T-helper 2 cell treated with Interferon-gamma antibody and Interleukin-4, amounts not matched to agents 100 ng/mL and 5 ng/mL, for 36 hours (primary cell): ENCODE measurements around the gene AFF1. TPM values are rescaled to one million over a fixed set of nuclear protein-coding genes. Genes with fewer than 3 reads are reported as not detected.
"Not testable (repeated sequence)": the region's sequence is repeated elsewhere in the genome, so short reads cannot be mapped to it uniquely, and the experiment has no call there.

ENCODE experiments used
- intact Hi-C: fragments of 100-400 bp; cut with micrococcal nuclease; formaldehyde crosslinking; loops from one replicate; pipeline ENCODE4 v1.15.1; 2023
- total RNA-seq: library from RNA; stranded (reverse); gene quantifications from 2 replicates; pipeline ENCODE4 v1.2.3, GENCODE V29; 2022

Gene AFF1
- total RNA-seq, 1 donor from 2014 or later: 68.5 TPM

- intact Hi-C loops: no loop called here
These were observed 193.3 kb downstream of the AFF1 start for GRCh38 chr4:87128006-87128705.

DNA sequence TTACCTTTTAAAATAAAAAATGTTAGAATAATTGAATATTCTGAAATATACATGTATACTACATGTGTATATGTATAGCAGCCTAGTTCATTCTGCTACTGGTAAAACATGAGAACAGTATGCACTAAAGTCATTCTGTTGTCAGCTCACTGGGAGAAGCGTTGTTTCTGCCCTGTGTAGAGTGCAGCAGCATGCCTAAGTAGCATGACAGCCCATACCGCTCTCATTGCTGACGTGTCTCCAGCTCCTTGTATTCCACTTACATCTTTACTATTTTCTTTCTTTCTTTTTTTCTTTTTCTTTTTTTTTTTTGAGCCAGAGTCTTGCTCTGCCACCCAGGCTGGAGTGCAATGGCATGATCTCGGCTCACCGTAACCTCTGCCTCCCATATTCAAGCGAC is 194.9 kb downstream of the AFF1 start:
- intact Hi-C loops: no loop called here

DNA sequence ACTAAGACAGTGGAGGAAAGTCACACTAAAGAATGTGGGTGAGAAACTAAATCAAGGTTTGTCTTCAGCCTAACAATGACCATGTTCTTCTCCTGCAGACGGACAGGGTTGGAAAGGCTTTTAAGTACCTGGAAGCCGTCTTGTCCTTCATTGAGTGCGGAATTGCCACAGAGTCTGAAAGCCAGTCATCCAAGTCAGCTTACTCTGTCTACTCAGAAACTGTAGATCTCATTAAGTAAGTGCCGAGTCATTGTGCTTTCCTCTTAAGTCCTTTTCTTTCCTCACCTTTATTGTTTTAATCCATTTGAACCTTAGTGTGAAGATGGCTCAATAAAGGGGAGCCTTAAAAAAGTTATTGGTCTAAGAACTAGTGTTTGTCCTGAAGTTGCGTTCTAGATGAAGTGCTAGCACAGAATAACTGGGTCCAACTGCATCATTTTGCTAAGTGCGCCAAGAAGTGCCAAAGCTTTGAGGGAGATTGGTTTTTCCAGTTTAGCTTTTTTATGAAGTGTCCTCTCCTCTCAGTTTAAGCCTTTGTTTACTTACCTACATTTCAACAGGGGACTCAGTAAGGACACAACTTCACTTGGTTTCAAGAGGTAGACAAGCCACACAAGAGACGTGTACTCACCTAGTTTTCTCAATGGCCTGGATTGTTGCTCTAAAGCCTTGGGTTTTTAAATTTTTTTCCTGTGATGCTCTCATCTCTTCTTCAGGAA is 196.3 kb downstream of the AFF1 start:
- intact Hi-C loops: no loop called here

DNA sequence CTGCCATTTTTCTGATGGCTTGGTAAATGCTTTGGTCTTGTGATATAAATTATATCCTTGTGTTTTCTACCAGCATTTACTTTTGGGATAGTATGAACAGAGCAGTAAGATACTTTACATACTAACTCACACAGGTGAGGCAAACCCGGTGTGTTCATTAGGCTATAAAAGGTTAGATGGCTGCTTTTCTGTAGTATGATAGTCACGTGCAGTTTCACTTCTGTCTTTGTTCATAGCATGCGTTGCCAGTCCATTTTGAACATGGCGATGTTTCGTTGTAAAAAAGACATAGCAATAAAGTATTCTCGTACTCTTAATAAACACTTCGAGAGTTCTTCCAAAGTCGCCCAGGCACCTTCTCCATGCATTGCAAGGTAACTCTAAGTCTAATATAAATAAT is 197.2 kb downstream of the AFF1 start:
- intact Hi-C loops: no loop called here

DNA sequence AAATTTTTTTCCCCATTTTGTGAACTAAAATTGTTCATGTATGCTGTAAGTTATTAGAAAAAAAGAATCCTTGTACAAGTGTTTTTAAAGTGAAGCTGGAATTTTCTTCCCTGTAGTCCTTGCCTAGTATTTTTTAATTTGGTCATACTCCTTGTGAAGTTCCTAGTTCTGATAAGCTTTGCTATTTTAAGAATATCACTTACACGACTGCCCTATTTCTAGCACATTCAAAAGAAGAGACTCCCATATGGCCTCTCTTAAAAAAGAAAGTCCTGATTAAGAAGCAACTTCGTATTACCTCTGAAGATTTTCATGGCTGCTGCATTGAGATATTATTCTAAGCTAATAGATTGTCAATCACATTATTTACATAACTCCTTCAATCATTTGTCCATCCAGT is 198.4 kb downstream of the AFF1 start:
- intact Hi-C loops: no loop called here

DNA sequence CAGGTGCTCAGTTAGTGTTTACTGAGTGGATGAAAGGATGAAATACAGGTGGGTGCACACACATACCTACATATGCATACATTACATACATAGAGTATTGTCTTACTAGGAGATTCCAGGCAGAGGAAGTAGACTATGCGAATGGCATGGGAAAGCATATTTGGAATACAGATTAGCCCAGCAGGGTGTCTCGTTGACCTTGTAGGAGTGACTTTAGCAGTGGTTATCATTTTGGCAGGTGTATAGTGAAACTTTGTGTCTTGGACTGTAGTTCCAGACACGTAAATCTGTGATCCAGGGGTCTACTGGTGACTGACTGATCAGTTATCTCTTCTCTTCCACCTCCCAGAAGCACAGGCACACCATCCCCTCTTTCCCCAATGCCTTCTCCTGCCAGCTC is 199.3 kb downstream of the AFF1 start:
- intact Hi-C loops: no loop called here

DNA sequence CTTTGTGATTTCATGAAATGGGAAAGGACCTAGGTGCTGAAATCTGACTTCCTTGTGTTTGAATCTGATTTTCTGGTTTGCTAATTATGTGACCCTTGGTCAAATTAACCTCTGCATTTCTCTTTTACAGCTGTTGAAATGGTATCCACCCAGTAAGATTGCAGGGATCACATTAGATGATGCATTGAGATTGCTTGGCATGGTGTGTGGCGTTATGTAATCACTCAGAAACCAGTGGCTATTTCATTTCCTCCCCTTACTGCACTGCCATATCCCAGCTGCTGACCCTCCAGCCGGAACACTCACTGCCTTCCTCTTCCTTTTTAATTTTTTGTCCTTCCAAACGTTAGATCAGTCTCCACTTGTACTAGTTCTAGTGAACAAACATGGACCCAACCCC is 206.6 kb downstream of the AFF1 start:
- intact Hi-C loops: no loop called here

GRCh38 chr4:87144356-87144755 is 209.5 kb downstream of the AFF1 start:
- intact Hi-C loops: no loop called here

DNA sequence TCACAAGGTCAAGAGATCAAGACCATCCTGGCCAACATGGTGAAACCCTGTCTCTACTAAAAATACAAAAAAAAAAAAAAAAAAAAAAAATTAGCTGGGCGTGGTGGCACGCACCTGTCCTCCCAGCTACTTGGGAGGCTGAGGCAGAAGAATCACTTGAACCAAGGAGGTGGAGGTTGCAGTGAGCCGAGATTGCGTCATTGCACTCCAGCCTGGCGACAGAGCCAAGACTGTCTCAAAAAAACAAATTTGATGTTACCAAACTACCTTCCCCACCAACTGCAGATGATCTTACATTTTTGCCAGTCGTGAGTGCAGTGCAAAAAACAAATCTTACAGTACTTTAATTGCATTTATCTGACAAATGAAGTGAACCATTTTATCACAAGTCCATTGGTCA is 211.1 kb downstream of the AFF1 start:
- intact Hi-C loops: not testable (repeated sequence)

DNA sequence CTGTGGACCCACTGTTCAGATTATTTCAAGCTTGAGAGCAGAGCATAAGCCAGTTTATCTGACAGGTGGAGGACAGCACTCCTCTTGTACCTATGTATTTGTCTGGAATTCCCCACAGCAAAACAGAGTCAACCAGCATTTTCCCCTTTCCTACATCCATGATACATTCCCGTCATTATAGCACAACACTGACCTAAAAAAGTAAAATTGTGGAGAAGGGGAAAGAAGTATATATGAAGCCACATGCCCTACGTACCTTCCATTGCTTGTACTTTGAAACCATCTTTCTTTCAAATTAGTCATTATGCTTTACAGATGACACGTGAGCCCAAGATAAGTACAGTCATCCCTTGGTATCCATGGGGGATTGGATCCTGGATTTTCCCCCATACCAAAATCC is 212.3 kb downstream of the AFF1 start:
- intact Hi-C loops: no loop called here

DNA sequence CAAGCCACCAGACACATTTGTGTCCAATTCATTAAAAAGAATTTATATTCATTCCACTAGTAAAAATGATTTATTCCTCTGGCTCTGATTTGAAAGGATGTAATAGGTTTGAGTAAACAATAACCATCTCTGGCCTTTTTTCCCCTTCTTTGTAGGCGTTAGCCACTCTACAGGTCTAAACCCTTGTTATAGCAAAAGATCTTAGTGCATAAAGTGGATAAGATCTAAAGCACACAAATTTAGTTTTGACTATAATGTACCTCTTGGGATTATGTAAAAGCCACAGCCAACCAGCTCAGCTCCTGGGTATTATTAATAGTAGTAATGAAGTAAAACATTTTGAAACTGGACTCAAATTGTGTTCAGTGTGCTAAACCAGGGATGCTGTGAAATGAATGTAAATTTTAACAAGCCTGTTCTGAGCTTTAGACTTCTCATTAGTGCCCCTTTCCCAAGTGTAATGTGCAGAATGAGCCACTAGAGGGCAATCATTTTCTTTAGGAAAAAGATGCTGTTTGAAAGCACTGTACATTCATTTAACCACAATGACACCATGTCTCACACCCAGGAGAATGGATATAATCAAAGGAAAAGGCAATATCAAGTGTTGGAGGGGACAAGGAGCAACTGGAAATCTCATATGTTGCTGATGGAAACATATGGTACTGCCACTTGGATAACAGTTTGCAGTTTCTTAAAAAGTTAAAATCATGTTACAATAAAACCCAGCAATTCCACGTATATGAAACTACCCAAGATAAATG is 215.9 kb downstream of the AFF1 start:
- intact Hi-C loops: loop anchor here (1.0 kb wide), 3 partner anchors 70 to 315 kb away; partner anchors contain the start of gene KLHL8

DNA sequence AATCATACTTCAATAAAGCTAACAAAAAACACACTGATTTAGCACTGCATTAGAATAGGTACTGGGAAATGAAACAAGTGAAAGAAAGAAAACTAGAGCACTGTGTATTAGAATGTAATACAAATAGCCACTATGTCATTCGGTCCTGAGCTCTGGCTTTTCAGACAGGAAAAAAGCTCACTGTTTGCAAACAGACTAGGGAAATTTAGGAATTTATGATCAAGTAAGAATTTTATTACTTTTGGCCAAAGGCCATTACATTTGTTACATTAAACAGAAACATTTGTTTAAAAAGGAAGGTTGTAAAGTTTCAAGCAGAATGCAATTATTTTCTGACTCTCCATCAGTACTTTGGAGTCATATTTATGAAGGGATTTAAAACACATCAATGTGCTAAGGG is 216.9 kb downstream of the AFF1 start:
- intact Hi-C loops: loop anchor here (1.0 kb wide), 2 partner anchors 84 to 314 kb away; no protein-coding TSS in a partner anchor

DNA sequence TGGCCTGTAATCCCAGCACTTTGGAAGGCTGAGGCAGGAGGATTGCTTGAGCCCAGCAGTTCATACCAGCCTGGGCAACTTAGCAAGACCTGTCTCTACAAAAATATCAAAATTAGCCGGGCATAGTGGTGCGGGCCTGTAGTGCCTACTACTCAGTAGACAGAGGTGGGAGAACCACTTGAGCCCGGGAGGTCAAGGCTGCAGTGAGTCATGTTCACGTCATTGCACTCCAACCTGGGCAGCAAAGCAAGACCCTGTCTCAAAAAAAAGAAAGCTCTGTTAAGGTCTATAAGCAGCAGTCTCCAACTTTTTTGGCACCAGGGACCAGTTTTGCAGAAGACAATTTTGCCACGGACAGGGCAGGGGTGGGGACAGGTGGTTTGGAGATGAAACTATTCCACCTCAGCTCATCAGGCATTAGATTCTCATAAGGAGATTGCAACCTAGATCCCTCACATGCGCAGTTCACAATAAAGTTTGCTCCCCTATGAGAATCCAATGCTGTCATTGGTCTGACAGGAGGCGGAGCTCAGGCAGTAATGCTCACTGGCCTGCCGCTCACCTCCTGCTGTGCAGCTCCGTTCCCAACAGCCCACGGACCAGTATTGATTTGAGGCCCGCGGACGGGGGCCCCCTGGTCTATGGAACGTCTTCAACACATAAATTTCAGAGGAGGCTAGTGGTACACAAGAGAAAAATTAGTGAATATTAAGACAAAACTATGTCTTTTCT is 217.7 kb downstream of the AFF1 start:
- intact Hi-C loops: no loop called here

DNA sequence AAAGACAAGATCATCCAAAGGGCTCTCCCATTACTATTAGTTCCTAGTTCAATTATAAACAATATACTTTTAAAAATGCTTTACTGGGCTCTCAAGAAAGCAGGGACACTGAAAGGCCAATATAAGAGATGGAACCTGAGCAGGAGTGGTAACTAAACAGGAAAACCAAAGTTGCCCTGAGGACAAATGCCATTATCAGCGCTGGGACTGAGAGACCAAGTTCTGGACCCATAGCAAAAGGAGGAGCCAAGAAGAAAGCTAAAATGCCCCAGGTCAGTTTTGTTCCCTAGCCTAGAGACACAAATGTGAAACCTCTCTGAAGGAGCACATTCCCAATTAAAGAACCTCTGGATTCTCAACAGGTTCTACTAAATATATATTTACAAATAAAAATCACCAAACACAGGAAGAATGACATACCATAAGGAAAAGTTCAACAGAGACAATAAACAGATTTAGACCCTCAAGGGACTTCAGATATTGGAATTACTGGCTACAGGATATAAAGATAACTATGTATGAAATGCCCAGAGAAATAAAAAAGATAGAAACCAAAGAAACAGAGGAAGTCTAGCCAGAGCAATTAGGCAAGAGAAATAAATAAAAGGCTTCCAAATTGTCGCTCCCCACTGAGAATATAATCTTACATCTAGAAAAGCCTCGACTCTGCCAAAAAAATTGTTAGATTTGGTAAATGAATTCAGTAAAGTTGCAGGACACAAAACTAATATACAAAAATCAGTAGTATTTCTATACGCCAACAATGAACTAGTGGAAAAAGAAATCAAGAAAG is 218.5 kb downstream of the AFF1 start:
- intact Hi-C loops: no loop called here

DNA sequence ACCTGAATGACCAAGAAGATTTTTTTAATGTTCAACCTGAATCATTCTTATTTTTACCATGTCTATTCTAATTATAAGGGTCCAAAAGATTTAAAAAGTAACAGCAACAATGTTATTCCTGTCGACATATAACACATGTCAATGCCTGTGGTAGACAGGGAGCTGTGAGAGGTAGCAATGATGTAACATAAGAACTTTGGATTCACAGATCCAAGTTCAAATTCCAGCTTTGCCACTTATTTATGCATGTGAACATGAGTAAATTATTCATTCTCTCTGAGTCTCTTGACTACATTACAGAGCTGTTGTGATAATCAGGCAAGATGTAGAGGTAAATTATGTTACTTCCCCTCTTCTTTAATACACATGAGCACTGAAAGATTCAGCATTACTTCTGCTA is 231.1 kb downstream of the AFF1 start:
- intact Hi-C loops: no loop called here

DNA sequence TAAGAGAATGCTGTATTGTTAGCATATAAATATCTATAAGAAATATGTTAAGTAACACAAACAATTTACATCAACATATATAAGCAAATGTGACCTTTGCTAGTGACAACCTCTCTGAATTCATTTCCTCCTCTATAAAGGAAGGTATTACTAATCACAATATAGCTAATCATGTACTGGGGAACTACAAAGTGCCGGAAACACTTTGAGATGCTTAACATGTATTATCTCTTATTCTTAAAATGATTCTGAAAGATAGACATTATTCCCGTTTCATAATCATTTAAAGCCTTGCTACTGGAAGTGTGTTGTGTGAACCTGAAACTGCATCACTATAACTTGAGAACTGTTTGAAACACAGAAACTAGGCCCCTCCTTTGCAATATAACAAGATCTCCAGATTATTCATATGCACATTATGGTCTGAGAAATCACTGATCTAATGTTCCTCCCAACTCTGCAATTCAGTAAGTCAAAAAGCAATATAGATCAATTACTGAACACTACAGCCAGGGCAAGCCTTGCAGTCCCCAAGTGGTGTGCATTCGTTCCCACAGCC is 231.6 kb downstream of the AFF1 start:
- intact Hi-C loops: no loop called here

GRCh38 chr4:87171944-87172343 is 237.1 kb downstream of the AFF1 start:
- intact Hi-C loops: no loop called here

DNA sequence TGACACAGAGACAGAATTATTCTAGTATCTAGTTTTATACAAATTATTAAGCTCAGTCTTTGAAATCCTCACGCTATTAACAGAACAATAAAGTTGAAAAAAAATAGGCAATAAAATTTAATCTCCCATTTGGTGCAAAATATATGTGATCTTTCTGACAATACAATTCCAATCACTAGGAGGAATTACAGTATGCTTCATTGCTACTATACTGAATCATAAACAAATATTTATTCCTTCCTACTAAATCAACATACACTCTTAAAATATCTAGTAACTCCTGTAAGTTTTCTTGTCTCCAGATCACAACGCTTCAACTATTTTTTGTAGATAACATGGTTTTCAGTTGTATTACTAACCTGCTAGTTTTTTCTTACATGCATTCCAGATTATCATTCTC is 239.9 kb downstream of the AFF1 start:
- intact Hi-C loops: no loop called here

GRCh38 chr4:87179751-87180150 is 244.9 kb downstream of the AFF1 start:
- intact Hi-C loops: no loop called here

- intact Hi-C loops: no loop called here
These were observed 246.0 kb downstream of the AFF1 start for GRCh38 chr4:87180767-87181166.
